HG02938 (cell line): ENCODE measurements around the gene MYO15B.

Experiments used
- ATAC-seq: cut with Tn5 transposase; IDR thresholded peaks from one replicate; pipeline ENCODE4 v1.9.1; 2021; ENCODE audit warnings: mild to moderate bottlenecking, moderate library complexity; ENCODE audit not compliant: unreplicated experiment

The MYO15B gene

DNA sequence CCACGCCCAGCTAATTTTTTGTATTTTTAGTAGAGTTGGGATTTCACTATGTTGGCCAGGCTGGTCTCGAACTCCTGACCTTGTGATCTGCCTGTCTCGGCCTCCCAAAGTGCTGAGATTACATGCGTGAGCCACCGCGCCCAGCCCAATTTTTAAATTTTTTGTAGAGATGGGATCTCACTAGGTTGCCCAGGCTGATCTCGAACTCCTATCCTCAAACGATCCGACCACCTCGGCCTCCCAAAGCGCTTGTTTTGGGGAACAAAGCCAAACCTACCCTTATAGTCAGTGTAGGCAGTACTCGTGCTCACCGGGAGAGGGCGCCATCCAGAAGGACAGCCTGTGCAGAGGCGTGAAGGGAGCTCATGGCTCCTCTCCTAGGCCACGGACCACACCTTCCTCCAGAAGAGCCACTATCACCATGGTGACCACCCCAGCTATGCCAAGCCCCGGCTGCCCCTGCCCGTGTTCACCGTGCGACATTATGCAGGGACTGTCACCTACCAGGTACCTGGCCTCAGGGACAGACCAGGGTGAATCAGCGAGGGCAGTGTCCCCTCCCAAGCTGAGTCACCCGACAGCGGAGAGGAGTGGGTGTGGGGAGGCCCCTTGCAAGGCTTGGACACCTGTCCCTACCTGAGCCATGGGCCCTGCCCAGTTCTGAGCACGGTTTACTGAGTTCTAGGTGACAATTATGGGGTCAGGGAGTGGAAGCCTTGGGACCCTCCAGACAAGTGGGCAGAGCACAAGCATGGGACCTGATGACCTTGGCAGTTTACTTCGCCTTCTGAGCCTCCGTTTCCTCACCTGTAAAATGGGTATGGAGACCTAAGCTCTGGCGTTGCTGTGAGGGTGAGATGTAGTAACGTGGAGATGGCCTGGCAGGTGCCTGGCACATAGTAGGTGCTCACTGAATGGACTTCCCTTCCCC, 13.7 kb downstream of the MYO15B start:
- ATAC-seq = no peak

DNA sequence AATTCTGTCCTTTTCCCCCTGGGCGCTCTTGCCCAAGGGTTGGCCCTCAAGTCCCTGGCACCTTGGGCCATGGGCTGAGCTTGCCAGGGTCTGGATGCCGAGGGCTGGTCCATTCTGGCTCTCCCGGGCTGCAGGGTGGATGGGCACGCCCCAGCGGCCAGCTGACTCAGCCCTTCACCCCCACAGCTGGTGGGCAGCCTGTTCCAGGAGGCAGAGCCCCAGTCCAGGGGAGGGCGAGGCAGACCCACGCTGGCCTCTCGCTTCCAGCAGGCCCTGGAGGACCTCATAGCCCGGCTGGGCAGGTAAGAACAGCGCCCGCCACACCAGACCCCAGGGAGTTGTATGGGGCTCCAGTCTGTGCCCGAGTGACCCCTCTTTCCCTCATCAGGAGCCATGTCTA, 15.0 kb downstream of the MYO15B start:
- ATAC-seq = no peak

DNA sequence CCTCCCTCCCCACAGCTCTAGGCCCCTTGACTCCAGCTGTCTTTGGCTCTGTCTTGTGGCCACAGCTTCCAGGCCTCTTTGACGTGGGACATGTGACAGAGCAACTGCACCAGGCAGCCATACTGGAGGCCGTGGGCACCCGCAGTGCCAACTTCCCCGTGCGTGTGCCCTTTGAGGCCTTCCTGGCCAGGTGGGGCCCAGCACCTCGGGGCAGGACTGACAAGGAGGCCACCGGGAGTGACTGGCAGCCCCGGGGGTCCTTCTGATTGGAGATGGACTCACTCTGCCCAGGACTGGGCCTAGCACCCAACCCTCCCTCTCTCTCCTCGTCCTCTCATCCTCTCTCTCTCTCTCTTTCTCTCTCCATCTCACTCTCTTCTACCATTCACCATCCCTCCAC, 15.5 kb downstream of the MYO15B start:
- ATAC-seq = no peak

DNA sequence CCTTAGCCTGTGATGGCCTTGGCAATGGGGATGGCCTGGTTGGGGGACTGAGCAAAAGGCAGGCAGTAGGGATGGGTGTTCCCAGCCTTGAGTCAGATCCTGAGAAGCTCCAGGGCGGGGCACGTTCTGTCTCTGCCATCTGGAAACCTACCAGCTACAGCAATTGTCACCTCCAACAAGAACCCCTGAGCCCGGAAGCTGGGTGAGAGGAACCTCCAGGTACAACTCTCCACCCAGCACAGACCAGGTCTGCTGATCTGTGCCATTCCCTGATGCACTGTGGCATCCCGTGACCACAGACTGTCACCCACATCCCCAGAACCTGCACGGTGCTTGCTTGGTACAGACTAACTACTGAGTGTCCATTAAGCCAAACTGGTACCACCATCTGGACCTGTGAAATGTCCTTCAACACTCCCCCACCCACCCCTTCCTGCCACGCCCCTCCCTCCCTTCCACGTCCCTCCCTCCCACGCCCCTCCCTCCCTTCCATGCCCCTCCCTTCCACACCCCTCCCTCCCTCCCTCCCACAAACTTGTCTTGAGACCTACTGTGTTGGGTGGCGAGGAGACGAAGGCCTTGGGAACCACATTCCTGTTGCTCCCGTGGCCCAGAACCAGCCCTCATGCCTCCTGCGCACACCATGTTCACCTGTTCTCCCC, 16.6 kb downstream of the MYO15B start:
- ATAC-seq = no peak

DNA sequence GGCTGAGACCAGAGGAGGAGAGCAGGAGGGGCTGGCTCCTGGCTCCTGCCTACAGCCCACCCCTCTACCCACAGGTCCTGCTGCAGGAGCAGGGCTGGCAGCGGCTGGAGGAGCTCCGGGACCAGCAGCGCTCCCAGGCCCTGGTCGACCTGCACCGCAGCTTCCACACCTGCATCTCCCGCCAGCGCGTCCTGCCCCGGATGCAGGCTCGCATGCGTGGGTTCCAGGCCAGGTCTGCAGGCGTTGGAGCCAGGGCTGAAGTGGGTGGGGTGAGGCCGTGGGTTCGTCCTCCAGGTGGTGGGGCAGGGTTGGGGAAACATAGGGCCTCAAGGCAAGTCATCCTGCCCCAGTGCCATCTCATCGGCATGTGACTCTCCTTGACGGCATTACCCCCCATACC, 18.2 kb downstream of the MYO15B start:
- no peak for ATAC-seq

DNA sequence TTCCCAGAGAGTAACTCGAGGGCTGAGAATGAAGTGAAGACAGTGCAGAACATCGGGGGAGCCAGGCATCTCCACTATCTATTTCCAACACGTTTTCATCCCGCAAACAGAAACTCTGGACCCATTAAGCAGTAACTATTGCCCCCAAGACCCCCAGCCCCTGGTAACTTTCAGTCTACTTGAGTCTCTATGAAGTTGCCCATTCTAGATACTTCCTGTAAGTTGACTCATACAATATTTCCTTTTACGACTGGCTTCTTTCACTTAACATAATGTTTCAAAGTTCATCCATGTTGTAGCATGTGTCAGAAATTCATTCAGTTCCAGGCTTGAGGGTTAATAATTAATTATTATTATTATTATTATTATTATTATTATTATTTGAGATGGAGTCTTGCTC, 19.5 kb downstream of the MYO15B start:
- no peak for ATAC-seq

DNA sequence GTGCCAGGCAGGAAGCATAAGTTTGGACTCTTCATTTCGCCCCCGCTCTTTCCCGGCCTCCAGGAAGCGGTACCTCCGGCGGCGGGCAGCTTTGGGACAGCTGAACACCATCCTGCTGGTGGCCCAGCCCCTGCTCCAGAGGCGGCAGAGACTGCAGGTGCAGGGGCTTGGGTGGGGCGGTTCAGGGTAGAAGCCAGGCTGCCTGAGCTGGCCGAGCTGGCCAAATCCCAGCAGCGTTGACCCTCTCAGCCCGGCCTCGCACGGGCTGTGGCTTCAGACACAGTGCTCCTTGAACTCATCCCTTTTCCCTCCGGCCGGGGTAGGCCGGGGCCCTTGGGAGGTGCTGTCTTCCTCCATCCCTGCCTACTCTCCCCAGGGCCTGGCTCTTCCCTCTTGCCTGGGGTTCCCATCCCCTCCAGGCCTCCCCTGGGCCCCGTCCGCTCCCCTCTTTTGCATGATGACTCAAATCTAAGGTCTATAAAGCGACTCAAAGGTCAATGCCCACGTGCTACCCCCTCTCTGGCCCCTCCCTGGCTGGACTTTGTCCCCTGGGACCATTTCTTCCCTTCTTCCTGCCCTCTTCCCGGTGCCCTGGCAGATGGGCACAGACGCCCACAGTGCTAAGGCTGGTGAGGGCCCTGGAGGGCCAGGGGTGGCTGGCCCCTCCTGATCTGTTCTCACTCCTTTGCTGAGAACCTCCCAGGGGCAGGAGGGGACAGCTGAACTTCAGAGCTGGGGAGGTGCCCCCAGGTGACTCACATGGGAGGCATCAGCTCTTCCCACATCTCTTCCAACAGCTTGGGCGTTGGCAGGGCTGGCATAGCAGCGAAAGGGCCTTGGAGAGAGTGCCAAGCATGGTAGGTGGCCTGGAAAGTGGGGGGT, 22.7 kb downstream of the MYO15B start:
- ATAC-seq = no peak

DNA sequence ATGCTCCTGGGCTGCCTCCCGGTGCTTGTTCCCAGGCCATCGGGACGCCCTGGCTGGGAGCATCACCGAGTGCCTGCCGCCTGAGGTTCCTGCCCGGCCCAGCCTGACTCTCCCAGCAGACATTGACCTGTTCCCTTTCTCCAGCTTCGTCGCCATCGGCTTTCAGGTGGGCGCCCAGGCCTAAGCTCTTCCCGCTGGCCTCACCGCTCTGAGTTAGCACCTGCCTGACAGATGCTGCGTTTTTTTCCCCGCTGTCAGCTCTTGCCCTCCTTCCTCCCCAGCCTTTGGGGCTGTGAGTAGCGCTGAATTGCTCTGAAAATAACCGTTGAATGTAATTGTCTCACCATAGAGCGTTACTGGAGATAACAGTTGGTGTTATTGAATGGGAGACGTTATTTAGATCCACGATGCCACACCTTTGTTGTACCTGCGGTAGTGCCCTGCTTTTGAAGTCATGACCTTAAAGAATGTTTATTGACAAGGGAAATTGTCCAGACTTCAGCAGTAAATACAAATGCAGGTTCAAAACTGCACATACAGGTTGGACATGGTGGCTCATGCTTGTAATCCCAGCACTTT, 24.3 kb downstream of the MYO15B start:
- no peak for ATAC-seq

DNA sequence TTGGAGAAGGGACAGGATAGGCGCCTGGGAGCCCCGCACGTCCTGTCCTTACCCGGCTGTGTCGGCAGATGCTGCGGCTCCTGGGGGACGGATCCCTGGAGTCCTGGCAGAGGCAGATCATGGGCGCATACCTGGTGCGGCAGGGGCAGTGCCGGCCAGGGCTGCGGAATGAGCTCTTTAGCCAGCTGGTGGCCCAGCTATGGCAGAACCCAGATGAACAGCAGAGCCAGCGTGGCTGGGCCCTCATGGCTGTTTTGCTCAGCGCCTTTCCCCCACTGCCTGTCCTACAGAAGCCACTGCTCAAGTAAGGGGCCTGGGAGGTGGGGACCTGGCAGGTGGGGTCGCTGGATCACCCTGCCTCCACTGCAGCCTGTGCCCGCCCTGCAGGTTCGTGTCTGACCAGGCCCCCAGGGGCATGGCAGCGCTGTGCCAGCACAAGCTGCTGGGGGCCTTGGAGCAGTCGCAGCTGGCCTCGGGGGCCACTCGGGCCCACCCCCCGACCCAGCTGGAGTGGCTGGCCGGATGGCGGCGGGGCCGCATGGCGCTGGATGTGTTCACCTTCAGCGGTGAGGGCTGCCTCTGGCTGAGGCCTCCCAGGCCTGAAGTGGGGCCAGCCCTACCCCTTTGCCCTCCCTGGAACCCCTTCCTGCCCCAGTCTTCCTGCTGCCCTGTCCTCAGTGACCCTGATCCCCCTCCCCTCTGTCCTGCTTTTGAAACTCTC, 25.5 kb downstream of the MYO15B start:
- no peak for ATAC-seq

DNA sequence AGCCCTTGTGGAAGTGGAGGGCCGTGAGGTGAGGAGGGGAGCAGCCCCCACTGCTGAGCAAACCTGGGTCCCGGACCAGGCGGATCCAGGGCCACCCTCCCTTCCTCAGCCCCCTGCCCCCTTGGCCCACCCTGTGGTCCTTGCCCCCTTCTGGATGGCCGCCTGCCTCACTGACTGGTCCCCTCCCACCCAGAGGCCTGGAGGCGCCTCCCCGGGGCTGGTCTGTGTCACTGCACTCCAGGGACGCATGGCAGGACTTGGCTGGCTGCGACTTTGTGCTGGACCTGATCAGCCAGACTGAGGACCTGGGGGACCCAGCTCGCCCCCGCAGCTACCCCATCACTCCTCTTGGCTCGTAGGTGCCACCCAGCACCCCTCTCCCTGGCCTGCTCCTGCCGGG, 26.4 kb downstream of the MYO15B start:
- ATAC-seq = no peak

DNA sequence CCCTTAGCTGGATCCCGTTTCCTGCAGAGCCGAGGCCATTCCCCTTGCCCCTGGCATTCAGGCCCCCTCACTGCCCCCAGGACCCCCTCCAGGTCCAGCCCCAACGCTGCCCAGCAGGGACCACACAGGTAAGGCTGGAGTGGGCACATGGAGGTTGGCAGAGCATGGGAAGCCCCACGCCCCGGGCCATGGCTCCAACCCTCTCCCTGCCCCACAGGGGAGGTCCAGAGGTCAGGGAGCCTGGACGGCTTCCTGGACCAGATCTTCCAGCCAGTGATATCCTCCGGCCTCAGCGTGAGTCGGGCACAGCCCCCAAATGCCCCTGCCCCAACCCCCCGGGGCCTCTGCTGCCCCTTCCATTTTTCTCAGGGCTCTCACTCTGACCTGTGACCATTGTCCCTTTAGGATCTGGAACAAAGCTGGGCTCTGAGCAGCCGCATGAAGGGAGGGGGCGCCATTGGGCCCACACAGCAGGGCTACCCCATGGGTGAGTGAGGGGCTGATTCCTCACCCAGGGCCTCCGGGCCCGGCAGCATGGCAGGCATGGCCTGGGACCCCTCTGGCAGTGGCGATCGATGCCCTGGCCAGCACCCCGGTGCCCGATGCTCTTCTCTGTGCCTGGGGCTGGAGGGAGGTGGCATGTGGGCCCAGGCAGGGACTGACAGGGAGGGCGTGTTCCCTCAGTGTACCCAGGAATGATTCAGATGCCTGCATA, 27.1 kb downstream of the MYO15B start:
- no peak for ATAC-seq

DNA sequence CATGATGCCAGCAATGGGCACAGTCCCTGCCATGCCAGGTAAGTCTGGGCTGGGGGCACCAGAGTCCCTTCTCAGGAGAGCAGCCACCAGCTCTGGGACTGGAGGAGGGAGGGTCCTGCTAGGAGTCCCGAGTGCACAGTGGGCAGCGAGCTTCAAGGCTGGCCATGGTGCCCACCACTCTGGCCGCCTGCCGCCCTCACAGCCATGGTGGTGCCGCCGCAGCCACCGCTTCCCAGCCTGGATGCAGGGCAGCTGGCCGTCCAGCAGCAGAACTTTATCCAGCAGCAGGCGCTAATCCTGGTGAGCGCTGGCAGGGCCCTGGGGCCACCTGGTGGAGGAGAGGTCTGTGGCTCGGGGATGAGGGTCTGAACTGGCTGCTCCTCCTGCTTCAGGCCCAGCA, 27.7 kb downstream of the MYO15B start:
- no peak for ATAC-seq

DNA sequence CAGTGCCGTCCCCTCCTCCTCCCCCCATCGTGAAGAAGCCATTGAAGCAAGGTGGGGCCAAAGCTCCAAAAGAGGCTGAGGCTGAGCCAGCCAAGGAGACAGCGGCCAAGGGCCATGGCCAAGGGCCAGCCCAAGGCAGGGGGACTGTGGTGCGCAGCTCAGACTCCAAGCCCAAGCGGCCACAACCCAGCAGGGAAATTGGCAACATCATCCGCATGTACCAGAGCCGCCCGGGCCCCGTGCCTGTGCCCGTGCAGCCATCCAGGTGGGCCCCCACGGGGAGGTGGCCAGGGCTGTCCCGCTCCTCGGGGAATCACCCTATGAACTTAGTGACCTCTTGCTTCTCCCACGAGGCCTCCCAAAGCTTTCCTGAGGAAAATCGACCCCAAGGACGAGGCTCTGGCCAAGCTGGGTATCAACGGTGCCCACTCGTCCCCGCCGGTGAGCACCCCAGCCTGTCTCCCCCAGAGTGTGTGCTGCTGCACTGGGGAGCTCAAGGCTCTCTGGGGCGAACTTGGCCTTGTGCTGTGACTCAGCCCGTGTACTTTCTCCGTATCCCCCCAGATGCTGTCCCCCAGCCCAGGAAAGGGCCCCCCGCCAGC, 29.0 kb downstream of the MYO15B start:
- ATAC-seq = no peak

DNA sequence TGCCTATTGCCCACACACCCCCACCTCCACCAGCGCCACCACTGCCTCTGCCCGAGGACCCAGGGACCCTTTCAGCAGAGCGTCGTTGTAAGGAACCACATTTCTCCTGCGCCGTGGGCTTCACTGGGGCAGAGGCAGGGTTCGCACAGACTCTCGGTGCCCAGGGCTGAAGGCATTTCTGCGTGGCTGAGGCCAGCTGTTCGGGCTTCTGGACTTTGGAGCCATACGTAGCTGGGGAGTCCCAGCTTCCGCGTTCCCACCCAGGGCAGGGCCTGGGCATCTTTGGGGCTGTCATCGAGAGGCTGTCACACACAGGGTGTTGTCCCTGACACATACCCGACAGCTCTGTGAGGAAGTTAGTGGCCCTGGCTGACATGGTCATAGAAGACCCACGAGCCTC, 29.6 kb downstream of the MYO15B start:
- ATAC-seq = no peak

DNA sequence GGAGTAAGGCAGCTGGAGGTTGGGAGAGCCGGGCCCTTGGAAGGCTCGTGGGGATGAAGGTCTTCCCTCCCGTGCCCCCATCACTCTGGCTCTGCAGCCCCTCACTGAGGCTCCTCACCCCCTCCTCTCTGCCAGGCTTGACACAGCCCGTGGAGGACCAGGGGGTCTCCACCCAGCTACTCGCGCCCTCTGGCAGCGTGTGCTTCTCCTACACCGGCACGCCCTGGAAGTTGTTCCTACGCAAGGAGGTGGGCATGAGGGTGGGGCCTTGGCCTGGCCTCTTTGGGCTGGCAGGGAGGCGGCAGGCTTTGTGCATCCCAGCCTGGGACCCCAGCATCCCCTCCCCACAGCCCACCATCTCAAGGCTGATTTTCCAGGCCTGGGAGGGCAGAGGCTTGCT, 30.1 kb downstream of the MYO15B start:
- ATAC-seq = no peak

DNA sequence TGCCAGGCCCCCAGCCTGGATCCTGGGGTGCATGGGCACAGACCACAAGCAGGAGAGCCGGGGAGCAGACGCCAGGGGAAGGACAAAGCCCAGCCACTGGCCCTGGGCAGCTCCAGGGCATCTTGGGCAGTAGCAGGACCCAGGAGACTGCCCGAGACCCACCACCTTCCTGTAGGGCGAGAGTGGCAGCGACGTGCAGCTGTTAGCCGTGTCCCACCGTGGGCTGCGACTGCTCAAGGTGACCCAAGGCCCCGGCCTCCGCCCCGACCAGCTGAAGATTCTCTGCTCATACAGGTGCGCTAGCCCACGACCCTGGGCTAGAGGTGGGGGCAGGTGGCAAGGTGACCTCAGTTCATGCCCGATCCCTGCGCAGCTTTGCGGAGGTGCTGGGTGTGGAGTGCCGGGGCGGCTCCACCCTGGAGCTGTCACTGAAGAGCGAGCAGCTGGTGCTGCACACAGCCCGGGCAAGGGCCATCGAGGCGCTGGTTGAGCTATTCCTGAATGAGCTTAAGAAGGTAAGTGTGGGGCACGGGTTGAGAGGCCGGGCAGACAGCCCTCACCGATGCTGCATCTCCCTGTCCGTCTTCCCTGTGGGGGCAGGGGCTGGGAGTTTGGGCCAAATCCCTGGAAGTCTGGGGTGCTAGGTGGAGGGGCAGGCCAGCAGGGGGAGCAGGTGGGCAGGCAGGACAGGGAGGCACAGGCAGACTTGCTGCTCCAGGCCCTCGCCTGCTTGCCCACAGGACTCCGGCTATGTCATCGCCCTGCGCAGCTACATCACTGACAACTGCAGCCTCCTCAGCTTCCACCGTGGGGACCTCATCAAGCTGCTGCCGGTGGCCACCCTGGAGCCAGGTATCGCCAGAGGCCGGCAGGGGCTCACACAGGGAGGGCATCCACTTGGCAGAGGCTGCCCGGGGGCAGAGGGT, 32.2 kb downstream of the MYO15B start:
- ATAC-seq = no peak

DNA sequence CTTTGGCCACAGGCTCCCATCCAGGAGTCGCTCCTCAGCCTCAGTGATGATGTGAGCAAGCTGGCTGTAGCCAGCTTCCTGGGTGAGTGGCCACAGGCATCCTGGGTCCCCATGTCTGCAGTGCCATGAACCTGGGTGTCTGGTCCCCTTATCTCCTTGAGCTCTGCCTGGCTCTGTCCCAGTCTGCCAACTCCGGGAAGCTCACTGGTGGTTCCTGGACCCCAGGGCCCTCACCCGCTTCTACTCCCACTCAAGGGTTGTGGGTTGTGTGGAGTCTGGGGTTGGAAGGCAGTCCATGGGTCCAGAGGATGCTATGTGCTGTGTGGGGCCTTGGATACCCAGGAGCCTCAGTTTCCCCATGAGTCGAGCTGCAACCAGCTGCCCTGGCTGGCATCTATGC, 33.9 kb downstream of the MYO15B start:
- no peak for ATAC-seq

DNA sequence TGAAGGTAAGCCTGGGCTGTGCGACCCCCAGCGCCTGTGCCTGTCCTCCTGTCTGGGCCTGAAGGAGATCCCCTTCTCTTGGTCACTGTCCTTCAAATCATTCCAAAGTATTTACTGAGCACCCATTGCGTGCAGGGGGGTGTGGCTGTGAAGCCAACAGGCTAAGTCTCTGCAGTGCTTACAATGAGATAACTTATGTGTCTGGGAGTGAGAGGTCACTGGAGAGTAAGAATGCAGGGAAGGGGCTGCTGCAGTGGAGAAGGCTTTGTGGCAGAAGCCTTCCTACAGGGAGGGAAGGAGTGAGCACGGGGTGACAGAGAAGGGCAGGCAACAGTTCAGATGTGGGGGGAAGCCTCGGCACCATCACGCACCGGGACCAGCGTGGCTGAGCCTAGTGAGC, 34.5 kb downstream of the MYO15B start:
- no peak for ATAC-seq
